CD4-positive, alpha-beta T cell (primary cell): ENCODE data around the gene MMP23B. TPM values are rescaled to one million over a fixed set of nuclear protein-coding genes. Genes with fewer than 3 reads are reported as not detected.
A peak's percentile ranks its signal among the peaks of the same experiment; 100 is the strongest.

Experiments
- ATAC-seq: fragments of 200-7000 bp; cut with Tn5 transposase; one replicate; pipeline ENCODE4 v1.10.0; 2022; ENCODE audit warnings: mild to moderate bottlenecking; ENCODE audit not compliant: poor library complexity
- CTCF ChIA-PET: fragments of 350-600 bp; sonication (Branson Sonifier 250); formaldehyde crosslinking; loops from one replicate; lab custom pipeline; 2021; ENCODE audit warnings: antibody characterized with exemption, inconsistent platforms; lab: Charles Lee
- POLR2A ChIA-PET: fragments of 350-600 bp; sonication (Branson Sonifier 250); formaldehyde crosslinking; loops from one replicate; lab custom pipeline; 2021; ENCODE audit warnings: antibody characterized with exemption, inconsistent platforms; lab: Charles Lee
- DNase-seq, 14 experiments: peaks; one replicate each; pipeline ENCODE4 v3.0.0-alpha.2; 2013 to 2020; ENCODE audit warnings: mixed read lengths in 2 of 14
- H3K27ac ChIP-seq, 2 donors: one replicate each; pipeline versions ENCODE4 v1.5.1 to v1.7.0; 2013; ENCODE audit warnings: low read length in 2 of 2, low read depth in 1 of 2, mild to moderate bottlenecking in 1 of 2
- H3K27me3 ChIP-seq, 2 experiments: 1 replicate in 1 of 2; 2 replicates in 1 of 2; pipeline versions ENCODE4 v1.6.1 to v1.7.0; 2013; ENCODE audit warnings: low read length in 2 of 2, control low read depth in 1 of 2, mild to moderate bottlenecking in 1 of 2, moderate library complexity in 1 of 2; ENCODE audit not compliant: insufficient read depth in 2 of 2, control insufficient read depth in 1 of 2
- H3K36me3 ChIP-seq: one replicate; pipeline ENCODE4 v1.6.1; 2013; ENCODE audit warnings: low read length, control low read depth; ENCODE audit not compliant: insufficient read depth
- H3K4me1 ChIP-seq: one replicate; pipeline ENCODE4 v1.6.1; 2013; ENCODE audit warnings: low read length, control low read depth; ENCODE audit not compliant: insufficient read depth
- H3K4me3 ChIP-seq: one replicate; pipeline ENCODE4 v1.5.1; 2013; ENCODE audit warnings: mild to moderate bottlenecking, low read length, moderate library complexity
- H3K9me3 ChIP-seq, 2 experiments: 1 replicate in 1 of 2; 2 replicates in 1 of 2; pipeline versions ENCODE4 v1.6.1 to v1.7.0; 2013; ENCODE audit warnings: low read length in 2 of 2, mild to moderate bottlenecking in 2 of 2, control low read depth in 1 of 2, moderate library complexity in 1 of 2; ENCODE audit not compliant: control insufficient read depth in 1 of 2, insufficient read depth in 1 of 2
- H3K27ac Mint-ChIP-seq: one replicate; pipeline ENCODE4 v1.8.0; 2020; ENCODE audit warnings: mixed read lengths
- H3K27me3 Mint-ChIP-seq: one replicate; pipeline ENCODE4 v1.8.0; 2021; ENCODE audit warnings: mixed read lengths
- H3K36me3 Mint-ChIP-seq: one replicate; pipeline ENCODE4 v1.8.0; 2021; ENCODE audit warnings: low read depth, mixed read lengths
- H3K4me1 Mint-ChIP-seq: one replicate; pipeline ENCODE4 v1.8.0; 2021; ENCODE audit warnings: low read depth, mixed read lengths
- H3K4me3 Mint-ChIP-seq: one replicate; pipeline ENCODE4 v1.8.0; 2020; ENCODE audit warnings: mild to moderate bottlenecking, mixed read lengths
- H3K9me3 Mint-ChIP-seq: one replicate; pipeline ENCODE4 v1.8.0; 2020; ENCODE audit warnings: mixed read lengths
- intact Hi-C, 2 experiments: fragments of 100-400 bp; cut with DNase I in 1 of 2; cut with micrococcal nuclease in 1 of 2; formaldehyde crosslinking; loops; one replicate each; pipeline versions ENCODE4 v1.15.1 to v1.9.0; 2023 to 2025; cut with DNase I, micrococcal nuclease
- total RNA-seq, 174 experiments: library from RNA in 2 of 174; stranded (reverse) in 2 of 174; gene quantifications; one replicate each; pipeline ENCODE4 v1.2.3 and lab custom pipeline; 2021 to 2026
- TF ChIP-seq, protein P1 (sequence below): fragments of 200-600 bp; IDR thresholded peaks from one replicate; pipeline ENCODE4 v1.8.0; 2022; ENCODE audit warnings: antibody characterized with exemption, mild to moderate bottlenecking

The MMP23B gene
- total RNA-seq, 2 experiments from 2014 or later, result 3.0 to 3.7 TPM

DNA sequence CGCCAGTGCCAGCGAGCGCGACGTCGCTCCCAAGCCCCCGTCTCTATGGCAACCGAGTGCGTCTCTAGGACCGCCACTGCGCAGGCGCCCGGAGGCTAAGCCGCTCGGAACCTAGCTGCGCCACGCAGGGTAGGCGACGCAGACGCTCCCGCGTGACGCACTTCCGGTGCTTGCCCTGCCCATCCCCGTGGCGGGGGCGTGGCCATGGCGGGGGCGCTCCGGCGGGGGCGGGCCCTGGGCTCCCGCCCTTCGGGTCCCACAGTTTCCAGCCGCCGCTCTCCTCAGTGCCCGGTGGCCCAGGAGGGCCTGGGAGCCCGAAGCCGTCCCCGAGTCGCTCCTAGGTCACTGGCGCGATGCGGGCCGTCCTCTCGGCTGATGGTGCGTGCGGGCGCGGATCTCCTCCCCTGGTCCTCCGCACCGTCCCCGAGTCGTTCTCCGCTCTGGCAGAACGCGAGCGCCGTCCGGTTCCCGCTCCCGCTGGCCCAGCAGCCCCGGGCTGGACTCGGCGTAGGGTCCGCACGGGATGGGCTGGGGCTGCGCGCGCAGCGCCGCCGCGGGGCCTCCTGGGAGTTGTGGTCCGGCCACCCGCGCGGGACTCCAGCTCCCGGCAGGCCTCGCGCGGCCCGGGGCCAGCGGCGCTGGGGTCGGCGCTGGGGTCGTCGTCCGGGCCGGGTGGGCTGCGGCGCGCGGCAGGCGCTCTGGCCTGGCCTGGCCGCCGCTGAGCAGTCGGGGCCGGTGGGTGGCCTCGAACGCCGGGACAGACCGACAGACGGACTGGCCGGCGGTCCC lies 16.5 kb upstream of the MMP23B start, which contains the start of gene MIB2:
Gene MIB2 (plus strand): TSS at position 245 of the 789 bp plus-strand sequence. CDS start 7,953 bp downstream, outside the sequence.
- Mint-ChIP-seq H3K27ac (peak within 1 kb of the TSS; percentile 100), H3K27me3 (no peaks in the 10 kb centered on the region), H3K9me3 (no peaks in the 10 kb centered on the region), H3K4me3 (peak within 1 kb of the TSS; percentile 97), H3K4me1 (peaks cover 28% of the 10 kb centered on the region), H3K36me3 (peaks cover 21% of the 10 kb centered on the region)
- DNase-seq (peak; percentile 94 to 100 (median 98)), ATAC-seq (peak; percentile 76)
- TF ChIP-seq, protein P1, sequence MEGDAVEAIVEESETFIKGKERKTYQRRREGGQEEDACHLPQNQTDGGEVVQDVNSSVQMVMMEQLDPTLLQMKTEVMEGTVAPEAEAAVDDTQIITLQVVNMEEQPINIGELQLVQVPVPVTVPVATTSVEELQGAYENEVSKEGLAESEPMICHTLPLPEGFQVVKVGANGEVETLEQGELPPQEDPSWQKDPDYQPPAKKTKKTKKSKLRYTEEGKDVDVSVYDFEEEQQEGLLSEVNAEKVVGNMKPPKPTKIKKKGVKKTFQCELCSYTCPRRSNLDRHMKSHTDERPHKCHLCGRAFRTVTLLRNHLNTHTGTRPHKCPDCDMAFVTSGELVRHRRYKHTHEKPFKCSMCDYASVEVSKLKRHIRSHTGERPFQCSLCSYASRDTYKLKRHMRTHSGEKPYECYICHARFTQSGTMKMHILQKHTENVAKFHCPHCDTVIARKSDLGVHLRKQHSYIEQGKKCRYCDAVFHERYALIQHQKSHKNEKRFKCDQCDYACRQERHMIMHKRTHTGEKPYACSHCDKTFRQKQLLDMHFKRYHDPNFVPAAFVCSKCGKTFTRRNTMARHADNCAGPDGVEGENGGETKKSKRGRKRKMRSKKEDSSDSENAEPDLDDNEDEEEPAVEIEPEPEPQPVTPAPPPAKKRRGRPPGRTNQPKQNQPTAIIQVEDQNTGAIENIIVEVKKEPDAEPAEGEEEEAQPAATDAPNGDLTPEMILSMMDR, result no peak
- no peaks in the 10 kb centered on the region for H3K27me3 ChIP-seq
- ChIA-PET CTCF (interaction anchor here (1.3 kb wide), 1 partner anchor 15 kb away, joined by 4 read pairs; no protein-coding TSS in a partner anchor), POLR2A (interaction anchor here (0.6 to 4.3 kb wide), 21 partner anchors 9 to 294 kb away, joined by 3 to 137 read pairs (median 7); partner anchors contain the start of genes ATAD3A, AURKAIP1, CCNL2 and CDK11A)
- H3K9me3 ChIP-seq, result no peaks in the 10 kb centered on the region
- H3K27ac ChIP-seq, result peak within 1 kb of the TSS; percentile 99 to 100
- intact Hi-C loops, result loop anchor here (1.0 to 5.0 kb wide), 5 partner anchors 15 to 292 kb away; partner anchors contain the start of genes ATAD3A (in 1 of the 2), CDK11B (in 1 of the 2) and SSU72 (in 1 of the 2)
- H3K4me3 ChIP-seq, result peak within 1 kb of the TSS; percentile 87
- peaks cover 32% of the 10 kb centered on the region for H3K4me1 ChIP-seq
- no peaks in the 10 kb centered on the region for H3K36me3 ChIP-seq

DNA sequence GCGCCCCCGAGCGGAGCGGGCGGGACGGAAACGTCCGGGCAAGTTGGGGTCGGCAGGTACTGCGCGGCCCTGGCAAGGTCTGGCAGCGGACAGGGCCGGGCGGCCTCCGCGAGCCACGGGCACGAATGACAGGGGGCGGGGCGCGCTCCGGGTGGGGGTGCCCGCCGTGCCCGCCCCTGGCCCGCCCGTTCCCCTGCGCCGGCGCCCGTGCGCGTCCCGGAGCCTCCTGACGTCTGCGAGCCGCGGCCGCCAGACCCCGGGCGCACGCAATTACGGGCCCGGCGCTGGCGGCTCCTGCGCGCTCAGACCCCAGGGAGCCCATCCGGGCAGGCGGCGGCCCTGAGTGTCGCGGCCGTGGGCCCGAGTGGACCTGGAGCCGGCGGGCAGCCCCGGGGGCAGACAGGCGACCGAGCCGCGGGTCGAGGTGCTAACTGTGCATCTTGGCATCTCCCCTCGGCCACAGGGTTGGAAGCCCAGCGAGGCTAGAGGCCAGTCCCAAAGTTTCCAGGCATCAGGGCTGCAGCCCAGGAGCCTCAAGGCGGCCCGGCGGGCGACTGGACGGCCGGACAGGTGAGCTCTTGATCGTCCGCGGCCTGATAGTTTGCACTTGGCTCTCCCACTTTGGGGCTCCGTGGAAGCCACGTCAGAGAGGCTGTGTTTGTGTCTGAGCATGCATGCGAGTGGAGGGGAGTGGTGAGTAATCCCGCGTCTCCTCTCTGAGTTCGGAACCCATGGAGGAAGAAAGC lies 15.8 kb upstream of the MMP23B start:
- TF ChIP-seq, protein P1, result no peak
- H3K36me3 ChIP-seq, result no peaks in the 10 kb centered on the region
- peak overlapping the region; percentile 92 for H3K4me3 Mint-ChIP-seq
- H3K27me3 Mint-ChIP-seq, result no peaks in the 10 kb centered on the region
- no peaks in the 10 kb centered on the region for H3K9me3 Mint-ChIP-seq
- H3K27me3 ChIP-seq, result no peaks in the 10 kb centered on the region
- ChIA-PET CTCF (no interaction called here), POLR2A (interaction anchor here (0.6 to 4.3 kb wide), 18 partner anchors 9 to 293 kb away, joined by 3 to 137 read pairs (median 8); partner anchors contain the start of genes ATAD3A, AURKAIP1, CCNL2 and CDK11A)
- peak overlapping the region in 1 of 2 donors; percentile 99 for H3K27ac ChIP-seq
- H3K4me1 Mint-ChIP-seq, result peaks cover 28% of the 10 kb centered on the region
- H3K4me1 ChIP-seq, result peaks cover 32% of the 10 kb centered on the region
- H3K27ac Mint-ChIP-seq, result peak overlapping the region; percentile 79
- peaks cover 21% of the 10 kb centered on the region for H3K36me3 Mint-ChIP-seq
- H3K9me3 ChIP-seq, result no peaks in the 10 kb centered on the region
- ATAC-seq, result peak; percentile 7
- peak overlapping the region; percentile 87 for H3K4me3 ChIP-seq
- peak in 8 of 14 experiments; percentile 32 to 76 (median 52) for DNase-seq
- intact Hi-C loops, result loop anchor here in 1 of 2 experiments (5.0 kb wide), 2 partner anchors 104 to 291 kb away; partner anchors contain the start of gene ATAD3A

DNA sequence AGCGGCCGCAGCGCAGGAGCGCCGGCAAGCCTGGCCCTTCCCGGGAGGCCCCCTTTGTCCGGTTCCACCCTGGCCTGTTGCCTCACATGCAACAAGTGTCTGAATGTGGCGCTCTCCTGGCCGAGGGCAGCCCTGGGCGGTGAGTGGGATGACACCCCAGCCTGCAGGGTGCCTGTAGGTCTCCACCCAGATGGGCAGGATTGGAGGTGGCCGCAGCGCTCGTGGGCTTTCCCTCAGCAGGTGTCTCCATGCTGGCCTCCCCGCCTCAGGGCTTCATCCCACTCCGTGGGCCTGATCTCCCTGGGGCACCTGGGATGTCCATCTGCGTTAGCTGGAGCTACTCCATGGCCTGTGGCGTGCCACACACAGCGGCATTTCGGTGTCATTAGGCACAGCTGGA lies 15.1 kb upstream of the MMP23B start:
- DNase-seq (peak in 1 of 14 experiments; percentile 44), ATAC-seq (no peak)
- H3K36me3 ChIP-seq, result no peaks in the 10 kb centered on the region
- H3K27ac ChIP-seq, result no peak overlapping the region
- H3K9me3 Mint-ChIP-seq, result no peaks in the 10 kb centered on the region
- H3K27me3 ChIP-seq, result no peaks in the 10 kb centered on the region
- H3K4me1 ChIP-seq, result peaks cover 32% of the 10 kb centered on the region
- CTCF ChIA-PET, result no interaction called here
- H3K27ac Mint-ChIP-seq, result peak overlapping the region; percentile 79
- no peaks in the 10 kb centered on the region for H3K27me3 Mint-ChIP-seq
- peak overlapping the region; percentile 45 for H3K4me3 ChIP-seq
- peaks cover 28% of the 10 kb centered on the region for H3K4me1 Mint-ChIP-seq
- H3K36me3 Mint-ChIP-seq, result peaks cover 21% of the 10 kb centered on the region
- H3K9me3 ChIP-seq, result no peaks in the 10 kb centered on the region
- TF ChIP-seq, protein P1, result no peak
- intact Hi-C loops, result loop anchor here in 1 of 2 experiments (5.0 kb wide), 2 partner anchors 105 to 290 kb away; partner anchors contain the start of gene ATAD3A
- peak overlapping the region; percentile 92 for H3K4me3 Mint-ChIP-seq
- POLR2A ChIA-PET, result interaction anchor here (4.3 kb wide), 1 partner anchor 13 kb away, joined by 137 read pairs; the partner anchor contains the start of gene MMP23B
